HUES48 (cell line): ENCODE data around the gene ABHD3.
"Not testable (repeated sequence)": the region's sequence is repeated elsewhere in the genome, so short reads cannot be mapped to it uniquely, and the experiment has no call there.

Source experiments
- H3K27ac ChIP-seq: one replicate; pipeline ENCODE4 v1.7.0; 2013; ENCODE audit warnings: low read depth, low read length, inconsistent platforms
- H3K27me3 ChIP-seq: 2 replicates; pipeline ENCODE4 v1.6.1; 2013; ENCODE audit warnings: mild to moderate bottlenecking, low read length; ENCODE audit not compliant: control insufficient read depth, insufficient read depth
- H3K36me3 ChIP-seq: 2 replicates; pipeline ENCODE4 v1.6.1; 2013; ENCODE audit warnings: low read length; ENCODE audit not compliant: control insufficient read depth, insufficient read depth
- H3K4me1 ChIP-seq: 2 replicates; pipeline ENCODE4 v1.6.1; 2013; ENCODE audit warnings: mild to moderate bottlenecking, low read length; ENCODE audit not compliant: control insufficient read depth, insufficient read depth
- H3K4me3 ChIP-seq: 2 replicates; pipeline ENCODE4 v1.5.1; 2013; ENCODE audit warnings: mild to moderate bottlenecking, low read depth, low read length
- H3K9ac ChIP-seq: 2 replicates; pipeline ENCODE4 v1.6.1; 2013; ENCODE audit warnings: mild to moderate bottlenecking, low read depth, low read length, moderate library complexity
- H3K9me3 ChIP-seq: 2 replicates; pipeline ENCODE4 v1.6.1; 2013; ENCODE audit warnings: low read length; ENCODE audit not compliant: control insufficient read depth, insufficient read depth

ABHD3 gene

GRCh38 chr18:21675354-21675753 is 29.2 kb downstream of the ABHD3 start:
- not testable (repeated sequence) for H3K36me3 ChIP-seq, H3K27me3 ChIP-seq, H3K27ac ChIP-seq, H3K4me1 ChIP-seq, H3K9ac ChIP-seq, H3K4me3 ChIP-seq, H3K9me3 ChIP-seq

GRCh38 chr18:21672521-21673267 is 31.9 kb downstream of the ABHD3 start:
- Histone ChIP-seq H3K27ac (no peak overlapping the region), H3K9ac (no peak overlapping the region), H3K4me1 (no peaks in the 10 kb centered on the region), H3K36me3 (no peaks in the 10 kb centered on the region), H3K27me3 (no peaks in the 10 kb centered on the region), H3K4me3 (no peak overlapping the region), H3K9me3 (no peaks in the 10 kb centered on the region)

- H3K9me3 ChIP-seq: no peaks in the 10 kb centered on the region
- H3K36me3 ChIP-seq: no peaks in the 10 kb centered on the region
- H3K27me3 ChIP-seq: no peaks in the 10 kb centered on the region
- H3K4me3 ChIP-seq: no peak overlapping the region
- H3K4me1 ChIP-seq: no peaks in the 10 kb centered on the region
- H3K27ac ChIP-seq: no peak overlapping the region
- 0 out of 2 replicates have a peak overlapping the region, but pooled peaks have one; percentile 13 for H3K9ac ChIP-seq
These were observed 34.8 kb downstream of the ABHD3 start for GRCh38 chr18:21669736-21670285.

- H3K9ac ChIP-seq: no peak overlapping the region
- H3K4me1 ChIP-seq: no peaks in the 10 kb centered on the region
- H3K9me3 ChIP-seq: no peaks in the 10 kb centered on the region
- H3K4me3 ChIP-seq: no peak overlapping the region
- no peaks in the 10 kb centered on the region for H3K27me3 ChIP-seq
- H3K27ac ChIP-seq: no peak overlapping the region
- no peaks in the 10 kb centered on the region for H3K36me3 ChIP-seq
These were observed 40.5 kb downstream of the ABHD3 start for GRCh38 chr18:21664069-21664468.

GRCh38 chr18:21663578-21663977 is 41.0 kb downstream of the ABHD3 start:
- no peak overlapping the region for H3K9ac ChIP-seq
- no peaks in the 10 kb centered on the region for H3K4me1 ChIP-seq
- no peaks in the 10 kb centered on the region for H3K9me3 ChIP-seq
- H3K27ac ChIP-seq: no peak overlapping the region
- no peaks in the 10 kb centered on the region for H3K27me3 ChIP-seq
- H3K36me3 ChIP-seq: no peaks in the 10 kb centered on the region
- no peak overlapping the region for H3K4me3 ChIP-seq

- Histone ChIP-seq H3K36me3 (no peaks in the 10 kb centered on the region), H3K27me3 (no peaks in the 10 kb centered on the region), H3K4me3 (no peak overlapping the region), H3K27ac (no peak overlapping the region), H3K9ac (no peak overlapping the region), H3K9me3 (no peaks in the 10 kb centered on the region), H3K4me1 (no peaks in the 10 kb centered on the region)
These were observed 42.0 kb downstream of the ABHD3 start for GRCh38 chr18:21662581-21662980.

DNA sequence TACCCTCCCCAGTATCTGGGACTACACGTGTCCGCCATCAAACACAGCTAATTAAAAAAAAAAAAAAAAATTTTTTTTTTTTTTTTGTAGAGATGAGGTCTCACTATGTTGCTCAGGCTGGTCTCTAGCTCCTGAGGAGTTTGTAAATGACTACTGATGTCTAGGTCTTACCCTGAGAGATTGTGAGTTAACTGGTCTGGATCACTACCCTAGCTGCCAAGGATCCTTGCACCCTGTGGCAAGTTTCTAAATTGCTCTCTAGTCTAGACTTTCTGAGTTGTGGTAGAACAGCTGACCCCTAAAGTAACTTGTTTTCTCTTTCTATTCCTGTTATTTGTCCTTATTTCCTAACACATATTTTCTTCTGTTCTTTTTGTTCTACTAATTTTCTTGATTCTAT is 44.5 kb downstream of the ABHD3 start:
- H3K36me3 ChIP-seq: no peaks in the 10 kb centered on the region
- H3K4me1 ChIP-seq: no peaks in the 10 kb centered on the region

GRCh38 chr18:21656402-21656801 is 48.2 kb downstream of the ABHD3 start:
- Histone ChIP-seq H3K4me3 (no peak overlapping the region), H3K27ac (no peak overlapping the region), H3K4me1 (no peaks in the 10 kb centered on the region), H3K9me3 (no peaks in the 10 kb centered on the region), H3K36me3 (no peaks in the 10 kb centered on the region), H3K27me3 (no peaks in the 10 kb centered on the region), H3K9ac (no peak overlapping the region)

More for the DNA sequence above, 44.5 kb downstream of the ABHD3 start:
- H3K9me3 ChIP-seq: no peaks in the 10 kb centered on the region
- H3K27ac ChIP-seq: no peak overlapping the region
- H3K4me3 ChIP-seq: no peak overlapping the region
- H3K27me3 ChIP-seq: no peaks in the 10 kb centered on the region
- no peak overlapping the region for H3K9ac ChIP-seq

- H3K4me3 ChIP-seq: no peak overlapping the region
- no peak overlapping the region for H3K27ac ChIP-seq
- no peaks in the 10 kb centered on the region for H3K27me3 ChIP-seq
- H3K36me3 ChIP-seq: no peaks in the 10 kb centered on the region
- H3K9ac ChIP-seq: no peak overlapping the region
- H3K4me1 ChIP-seq: no peaks in the 10 kb centered on the region
- H3K9me3 ChIP-seq: no peaks in the 10 kb centered on the region
These were observed 51.2 kb downstream of the ABHD3 start for GRCh38 chr18:21653361-21653760.

- H3K9ac ChIP-seq: no peak overlapping the region
- H3K27ac ChIP-seq: no peak overlapping the region
- no peak overlapping the region for H3K4me3 ChIP-seq
- no peaks in the 10 kb centered on the region for H3K4me1 ChIP-seq
- H3K36me3 ChIP-seq: no peaks in the 10 kb centered on the region
- H3K9me3 ChIP-seq: no peaks in the 10 kb centered on the region
- H3K27me3 ChIP-seq: no peaks in the 10 kb centered on the region
These were observed 52.5 kb downstream of the ABHD3 start for GRCh38 chr18:21652073-21652472.

- no peak overlapping the region for H3K4me3 ChIP-seq
- H3K9me3 ChIP-seq: no peaks in the 10 kb centered on the region
- H3K27me3 ChIP-seq: no peaks in the 10 kb centered on the region
- no peaks in the 10 kb centered on the region for H3K36me3 ChIP-seq
- H3K4me1 ChIP-seq: no peaks in the 10 kb centered on the region
- H3K27ac ChIP-seq: no peak overlapping the region
- H3K9ac ChIP-seq: no peak overlapping the region
These were observed 54.3 kb downstream of the ABHD3 start for GRCh38 chr18:21650311-21650710.
